SK-N-MC (cell line): Measurements from ENCODE around the gene CDK17.

Source experiments
- EZH2 ChIP-seq: fragments of 200-600 bp; sonication (generic); IDR thresholded peaks from one replicate; pipeline ENCODE4 v1.6.1; 2017; ENCODE audit warnings: antibody characterized with exemption
- FOXP2 ChIP-seq: optimal IDR thresholded peaks from 2 replicates; pipeline ENCODE3; 2011; ENCODE audit warnings: mild to moderate bottlenecking, moderate library complexity; ENCODE audit not compliant: insufficient read depth; ENCODE audit errors: extremely low read length, control extremely low read depth
- POLR2AphosphoS5 ChIP-seq: IDR thresholded peaks from 2 replicates; pipeline ENCODE4 v1.6.1; 2012; ENCODE audit warnings: mild to moderate bottlenecking, low read depth, low read length, borderline replicate concordance

DNA sequence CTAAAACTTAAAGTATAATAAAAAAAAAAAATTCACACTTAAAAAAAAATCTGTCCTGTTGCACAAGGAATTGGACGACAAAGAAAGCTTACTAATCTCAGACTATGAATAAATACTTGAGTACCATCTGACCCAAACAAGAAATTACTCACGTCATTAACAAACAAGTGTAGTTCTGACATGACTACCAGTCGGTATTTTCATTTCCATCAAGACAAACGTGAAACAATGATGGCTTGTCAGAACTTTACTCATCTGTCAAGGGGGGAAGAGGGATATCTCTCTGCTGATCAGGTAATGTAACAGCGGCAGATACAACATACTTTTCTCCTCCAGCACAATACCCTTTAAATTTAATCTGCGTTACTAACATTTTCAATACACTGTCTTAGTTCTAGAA, 78.3 kb downstream of the CDK17 start:
- TF ChIP-seq EZH2 = no peak
- no peak for TF ChIP-seq POLR2AphosphoS5
- TF ChIP-seq FOXP2 = no peak
